Muscle of leg (tissue), 11 donors: ENCODE data around the gene CTXN1. TPM values are rescaled to one million over a fixed set of nuclear protein-coding genes. Genes with fewer than 3 reads are reported as not detected.
"Not testable (repeated sequence)": the region's sequence is repeated elsewhere in the genome, so short reads cannot be mapped to it uniquely, and the experiment has no call there.

Experiments used
- DNase-seq: peaks from one replicate; pipeline ENCODE4 v3.0.0; 2013
- H3K27ac ChIP-seq: one replicate; pipeline ENCODE4 v1.5.1; 2013; ENCODE audit warnings: mild to moderate bottlenecking, low read length, control low read depth
- H3K27me3 ChIP-seq: one replicate; pipeline ENCODE4 v1.6.1; 2013; ENCODE audit warnings: low read length; ENCODE audit not compliant: control insufficient read depth, insufficient read depth
- H3K36me3 ChIP-seq: one replicate; pipeline ENCODE4 v1.6.1; 2013; ENCODE audit warnings: low read length; ENCODE audit not compliant: control insufficient read depth, insufficient read depth
- H3K4me1 ChIP-seq: one replicate; pipeline ENCODE4 v1.6.1; 2013; ENCODE audit warnings: low read length; ENCODE audit not compliant: control insufficient read depth, insufficient read depth
- H3K4me3 ChIP-seq: one replicate; pipeline ENCODE4 v1.5.1; 2013; ENCODE audit warnings: low read length, control low read depth
- H3K9me3 ChIP-seq: replicated peaks from 2 replicates; pipeline ENCODE4 v1.6.1; 2013; ENCODE audit warnings: low read depth, low read length; ENCODE audit not compliant: control insufficient read depth
- WGBS: methylation state at CpG from one replicate; pipeline ENCODE4 v1.1.5; 2013; ENCODE audit warnings: missing lambda C conversion rate; ENCODE audit not compliant: insufficient coverage; 5-methylcytosine and 5-hydroxymethylcytosine counted together
- polyA plus RNA-seq, 8 donors: library from polyadenylated mRNA; unstranded; fragments of 120-200 nt; gene quantifications; one replicate each; pipeline versions ENCODE4 v1.2.1 to v1.2.3, GENCODE V29; 2013; ENCODE audit warnings: inconsistent platforms in 1 of 8, low replicate concordance in 1 of 8; ENCODE audit not compliant: insufficient read length in 8 of 8, insufficient read depth in 1 of 8
- total RNA-seq: library from RNA; stranded (reverse); fragments of 120-200 nt; gene quantifications from one replicate; pipeline ENCODE4 v1.2.4, GENCODE V29; 2013

Gene CTXN1
- total and polyA plus RNA-seq, 9 donors, result 0.58 to 5.3 (median 2.7) TPM

- H3K36me3 ChIP-seq, result peaks cover 69% of the 10 kb centered on the region
- H3K27ac ChIP-seq, result no peak overlapping the region
- H3K4me1 ChIP-seq, result peaks cover 2% of the 10 kb centered on the region
- H3K9me3 ChIP-seq, result no peaks in the 10 kb centered on the region
- DNase-seq, result peak; percentile 0
- 86% methylated on average over 8 of the region's 10 CpGs for WGBS
- H3K4me3 ChIP-seq, result no peak overlapping the region
- H3K27me3 ChIP-seq, result no peaks in the 10 kb centered on the region
These were observed 7.0 kb upstream of the CTXN1 start for GRCh38 chr19:7932930-7933300.

GRCh38 chr19:7932276-7932929 is 6.5 kb upstream of the CTXN1 start:
- Histone ChIP-seq H3K4me1 (peaks cover 2% of the 10 kb centered on the region), H3K9me3 (no peaks in the 10 kb centered on the region), H3K36me3 (peaks cover 68% of the 10 kb centered on the region), H3K27ac (no peak overlapping the region), H3K27me3 (no peaks in the 10 kb centered on the region), H3K4me3 (no peak overlapping the region)
- DNase-seq, result peak; percentile 1
- WGBS, result 92% methylated on average over 19 of the region's 32 CpGs

GRCh38 chr19:7931221-7932061 is 5.5 kb upstream of the CTXN1 start:
- DNase-seq, result peak; percentile 5
- Histone ChIP-seq H3K27me3 (no peaks in the 10 kb centered on the region), H3K36me3 (peaks cover 68% of the 10 kb centered on the region), H3K4me1 (peaks cover 12% of the 10 kb centered on the region), H3K27ac (no peak overlapping the region), H3K4me3 (no peak overlapping the region), H3K9me3 (no peaks in the 10 kb centered on the region)
- 84% methylated on average over 22 of the region's 36 CpGs for WGBS

GRCh38 chr19:7930765-7931164 is 4.8 kb upstream of the CTXN1 start:
- H3K4me3 ChIP-seq, result no peak overlapping the region
- H3K36me3 ChIP-seq, result peaks cover 66% of the 10 kb centered on the region
- peak; percentile 2 for DNase-seq
- peaks cover 2% of the 10 kb centered on the region for H3K27me3 ChIP-seq
- 95% methylated on average over 4 of the region's 7 CpGs for WGBS
- H3K9me3 ChIP-seq, result no peaks in the 10 kb centered on the region
- H3K4me1 ChIP-seq, result peaks cover 15% of the 10 kb centered on the region
- H3K27ac ChIP-seq, result no peak overlapping the region

GRCh38 chr19:7930030-7930429 is 4.1 kb upstream of the CTXN1 start:
- Histone ChIP-seq H3K4me1 (peaks cover 15% of the 10 kb centered on the region), H3K36me3 (peaks cover 59% of the 10 kb centered on the region)
- H3K27me3 ChIP-seq, H3K9me3 ChIP-seq, H3K27ac ChIP-seq, H3K4me3 ChIP-seq: not testable (repeated sequence)
- WGBS, result 93% methylated on average over 8 of the region's 11 CpGs
- DNase-seq, result peak; percentile 4

GRCh38 chr19:7928741-7929701 is 3.1 kb upstream of the CTXN1 start:
- no peak overlapping the region for H3K4me3 ChIP-seq
- H3K36me3 ChIP-seq, result peaks cover 49% of the 10 kb centered on the region
- H3K27ac ChIP-seq, result peak overlapping the region; percentile 15
- H3K27me3 ChIP-seq, result peaks cover 2% of the 10 kb centered on the region
- WGBS, result 65% methylated on average over 12 of the region's 24 CpGs
- peaks cover 17% of the 10 kb centered on the region for H3K4me1 ChIP-seq
- peak; percentile 46 for DNase-seq
- no peaks in the 10 kb centered on the region for H3K9me3 ChIP-seq

- Histone ChIP-seq H3K9me3 (no peaks in the 10 kb centered on the region), H3K36me3 (peaks cover 42% of the 10 kb centered on the region), H3K4me3 (no peak overlapping the region), H3K27ac (peak overlapping the region; percentile 15), H3K4me1 (peaks cover 17% of the 10 kb centered on the region), H3K27me3 (peaks cover 2% of the 10 kb centered on the region)
- DNase-seq, result peak; percentile 25
- 69% methylated on average over 4 of the region's 9 CpGs for WGBS
These were observed 2.4 kb upstream of the CTXN1 start for GRCh38 chr19:7928334-7928706.

- H3K4me1 ChIP-seq, result peaks cover 17% of the 10 kb centered on the region
- H3K27ac ChIP-seq, result no peak overlapping the region
- 91% methylated on average over 20 of the region's 23 CpGs for WGBS
- no peak for DNase-seq
- peaks cover 2% of the 10 kb centered on the region for H3K27me3 ChIP-seq
- no peaks in the 10 kb centered on the region for H3K9me3 ChIP-seq
- peaks cover 41% of the 10 kb centered on the region for H3K36me3 ChIP-seq
- no peak overlapping the region for H3K4me3 ChIP-seq
These were observed 1.8 kb upstream of the CTXN1 start for GRCh38 chr19:7927605-7928333.

- Histone ChIP-seq H3K27ac (no peak overlapping the region), H3K4me3 (no peak overlapping the region), H3K36me3 (peaks cover 41% of the 10 kb centered on the region), H3K9me3 (no peaks in the 10 kb centered on the region), H3K27me3 (peaks cover 2% of the 10 kb centered on the region), H3K4me1 (peaks cover 21% of the 10 kb centered on the region)
- WGBS, result 78% methylated on average over 31 of the region's 32 CpGs
- DNase-seq, result peak; percentile 27
These were observed 1.0 kb upstream of the CTXN1 start for GRCh38 chr19:7926727-7927604.
